Testis (tissue), 3 donors: ENCODE data around the gene SLIT3. TPM values are rescaled to one million over a fixed set of nuclear protein-coding genes. Genes with fewer than 3 reads are reported as not detected.

Source experiments
- DNase-seq: peaks from one replicate; pipeline ENCODE4 v3.0.0-alpha.2; 2019
- H3K27ac ChIP-seq, 2 donors: fragments of 200-600 bp; sonication (generic); one replicate each; pipeline ENCODE4 v1.5.1; 2019
- H3K27me3 ChIP-seq: fragments of 200-600 bp; sonication (generic); one replicate; pipeline ENCODE4 v1.5.1; 2019
- H3K36me3 ChIP-seq: fragments of 200-600 bp; sonication (generic); one replicate; pipeline ENCODE4 v1.5.1; 2017; ENCODE audit warnings: low read depth; ENCODE audit errors: missing control alignments
- H3K4me1 ChIP-seq: fragments of 200-600 bp; sonication (generic); one replicate; pipeline ENCODE4 v1.5.1; 2019
- H3K4me3 ChIP-seq, 2 donors: fragments of 200-600 bp; sonication (generic); one replicate each; pipeline ENCODE4 v1.5.1; 2017 to 2019
- H3K9me3 ChIP-seq: fragments of 200-600 bp; sonication (generic); one replicate; pipeline ENCODE4 v1.5.1; 2017
- POLR2A ChIP-seq: fragments of 450-650 bp; IDR thresholded peaks from one replicate; pipeline ENCODE4 v1.6.1; 2017; ENCODE audit warnings: antibody characterized with exemption, mild to moderate bottlenecking, moderate library complexity
- WGBS, 2 donors: methylation state at CpG; one replicate each; pipeline ENCODE4 v1.1.5; 2018; 5-methylcytosine and 5-hydroxymethylcytosine counted together
- intact Hi-C: fragments of 100-400 bp; cut with DNase I; formaldehyde crosslinking; loops from one replicate; pipeline ENCODE4 v1.15.1; 2023; ENCODE audit warnings: low total_unique reads
- polyA plus RNA-seq: library from polyadenylated mRNA; stranded (reverse); fragments of 350-450 nt; fragmentation: Illumina TruSeq; extraction: RNeasy Lipid Tissue Mini Kit (QIAGEN cat#74804); gene quantifications from one replicate; pipeline ENCODE4 v1.2.3, GENCODE V29; 2014; ENCODE audit warnings: low read depth, low replicate concordance; ENCODE audit not compliant: insufficient read depth
- total RNA-seq, 2 donors: library from RNA; depleted of rRNA; stranded (reverse); fragments of >200 nt; gene quantifications; one replicate each; pipeline ENCODE4 v1.2.3, GENCODE V29; 2016
- TF ChIP-seq, protein P1 (sequence below), 3 experiments: fragments of 450-650 bp in 2 of 3; fragments of 200-600 bp in 1 of 3; sonication (generic) in 1 of 3; IDR thresholded peaks; one replicate each; pipeline ENCODE4 v1.5.1; 2016 to 2019; ENCODE audit warnings: antibody characterized with exemption in 3 of 3, mild to moderate bottlenecking in 2 of 3, moderate library complexity in 1 of 3

Gene SLIT3
- total and polyA plus RNA-seq, 3 donors from 2014 or later: 4.8 to 23.2 (median 7.8) TPM

DNA sequence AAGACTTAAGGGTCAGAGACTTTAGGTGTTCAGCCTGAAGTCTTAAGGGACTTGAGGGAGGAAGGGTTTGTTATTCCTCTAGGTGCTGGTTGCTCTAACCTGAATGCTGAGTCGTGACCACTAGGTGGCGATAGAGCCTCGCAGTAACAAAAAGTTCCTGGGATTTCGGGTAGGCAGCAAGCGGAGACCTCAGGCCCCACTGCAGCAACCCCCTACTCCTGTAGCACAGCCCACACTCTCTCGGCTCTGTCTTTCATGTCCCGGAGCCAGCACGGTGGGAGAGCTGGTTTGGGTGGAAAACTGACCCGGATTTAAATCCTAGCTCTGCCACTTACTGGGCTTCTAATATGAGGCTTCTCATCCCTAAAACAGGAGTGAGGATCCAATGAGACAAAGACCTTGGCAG is 621.4 kb downstream of the SLIT3 start:
- WGBS, 2 donors: 5 to 6% methylated on average over 9 of the region's 9 CpGs
- TF ChIP-seq, protein P1, sequence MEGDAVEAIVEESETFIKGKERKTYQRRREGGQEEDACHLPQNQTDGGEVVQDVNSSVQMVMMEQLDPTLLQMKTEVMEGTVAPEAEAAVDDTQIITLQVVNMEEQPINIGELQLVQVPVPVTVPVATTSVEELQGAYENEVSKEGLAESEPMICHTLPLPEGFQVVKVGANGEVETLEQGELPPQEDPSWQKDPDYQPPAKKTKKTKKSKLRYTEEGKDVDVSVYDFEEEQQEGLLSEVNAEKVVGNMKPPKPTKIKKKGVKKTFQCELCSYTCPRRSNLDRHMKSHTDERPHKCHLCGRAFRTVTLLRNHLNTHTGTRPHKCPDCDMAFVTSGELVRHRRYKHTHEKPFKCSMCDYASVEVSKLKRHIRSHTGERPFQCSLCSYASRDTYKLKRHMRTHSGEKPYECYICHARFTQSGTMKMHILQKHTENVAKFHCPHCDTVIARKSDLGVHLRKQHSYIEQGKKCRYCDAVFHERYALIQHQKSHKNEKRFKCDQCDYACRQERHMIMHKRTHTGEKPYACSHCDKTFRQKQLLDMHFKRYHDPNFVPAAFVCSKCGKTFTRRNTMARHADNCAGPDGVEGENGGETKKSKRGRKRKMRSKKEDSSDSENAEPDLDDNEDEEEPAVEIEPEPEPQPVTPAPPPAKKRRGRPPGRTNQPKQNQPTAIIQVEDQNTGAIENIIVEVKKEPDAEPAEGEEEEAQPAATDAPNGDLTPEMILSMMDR (IDR thresholded peaks at IDR 0.05): peak; percentile 76 to 96 (median 83)
- TF ChIP-seq POLR2A: no peak
- H3K4me3 ChIP-seq: no peak overlapping the region
- H3K9me3 ChIP-seq: no peaks in the 10 kb centered on the region
- peak; percentile 89 for DNase-seq
- H3K27me3 ChIP-seq: no peaks in the 10 kb centered on the region
- H3K4me1 ChIP-seq: peaks cover 7% of the 10 kb centered on the region
- no peak overlapping the region for H3K27ac ChIP-seq
- intact Hi-C loops: no loop called here
- H3K36me3 ChIP-seq: no peaks in the 10 kb centered on the region

DNA sequence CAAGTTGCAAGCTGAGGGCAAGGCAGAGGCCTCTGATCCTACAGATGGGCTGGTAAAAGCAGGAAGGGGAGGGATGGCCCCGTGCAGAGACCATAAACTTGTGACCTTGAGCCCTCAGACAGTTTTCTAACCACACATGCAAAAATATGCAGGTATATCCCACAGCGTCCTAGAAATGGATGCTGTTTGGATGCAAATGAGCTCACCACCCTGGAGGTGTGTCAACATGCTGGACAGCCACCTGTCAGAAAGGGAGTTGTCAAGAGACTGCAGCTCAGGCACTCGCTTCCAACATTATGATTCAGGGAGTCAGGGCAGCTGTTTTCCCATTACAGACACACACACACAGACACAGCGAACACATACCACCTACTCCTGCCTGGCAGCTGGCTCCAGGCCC is 624.4 kb downstream of the SLIT3 start:
- Histone ChIP-seq H3K36me3 (no peaks in the 10 kb centered on the region), H3K9me3 (no peaks in the 10 kb centered on the region), H3K4me3 (no peak overlapping the region), H3K27me3 (no peaks in the 10 kb centered on the region), H3K4me1 (peaks cover 3% of the 10 kb centered on the region), H3K27ac (no peak overlapping the region)
- 73 to 80% methylated on average over 3 to 4 of the region's 4 CpGs for WGBS, 2 donors
- intact Hi-C loops: no loop called here
- TF ChIP-seq POLR2A: no peak
- TF ChIP-seq, protein P1 (IDR thresholded peaks at IDR 0.05): no peak
- no peak for DNase-seq

DNA sequence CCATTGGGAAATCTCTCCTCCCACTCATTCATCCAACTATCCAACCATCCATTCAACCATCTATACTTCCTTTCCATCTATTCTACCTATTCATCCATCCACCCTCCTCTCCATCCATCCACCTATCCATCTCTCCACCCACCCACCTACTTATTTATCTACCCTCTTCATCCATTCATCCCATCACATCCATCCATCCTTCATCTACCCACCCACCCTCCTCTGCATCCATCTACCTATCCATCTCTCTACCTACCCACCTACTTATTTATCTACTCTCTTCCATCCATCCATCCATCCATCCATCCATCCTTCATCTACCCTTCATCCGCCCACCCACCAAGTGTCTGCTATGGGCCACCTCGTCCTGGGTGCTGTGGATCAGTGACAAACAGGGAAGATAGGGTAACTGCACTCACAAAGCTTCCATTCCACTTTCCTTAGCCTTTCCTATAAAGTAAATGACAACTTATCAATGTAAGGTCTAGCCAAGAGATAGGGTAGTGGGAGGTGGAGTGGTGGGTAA is 625.0 kb downstream of the SLIT3 start:
- H3K27me3 ChIP-seq: no peaks in the 10 kb centered on the region
- H3K9me3 ChIP-seq: no peaks in the 10 kb centered on the region
- no peak overlapping the region for H3K27ac ChIP-seq
- no peak overlapping the region for H3K4me3 ChIP-seq
- H3K4me1 ChIP-seq: no peaks in the 10 kb centered on the region
- DNase-seq: no peak
- no peaks in the 10 kb centered on the region for H3K36me3 ChIP-seq
- 91 to 95% methylated on average over 2 of the region's 2 CpGs for WGBS, 2 donors
- TF ChIP-seq, protein P1 (IDR thresholded peaks at IDR 0.05): no peak
- no peak for TF ChIP-seq POLR2A
- intact Hi-C loops: no loop called here

DNA sequence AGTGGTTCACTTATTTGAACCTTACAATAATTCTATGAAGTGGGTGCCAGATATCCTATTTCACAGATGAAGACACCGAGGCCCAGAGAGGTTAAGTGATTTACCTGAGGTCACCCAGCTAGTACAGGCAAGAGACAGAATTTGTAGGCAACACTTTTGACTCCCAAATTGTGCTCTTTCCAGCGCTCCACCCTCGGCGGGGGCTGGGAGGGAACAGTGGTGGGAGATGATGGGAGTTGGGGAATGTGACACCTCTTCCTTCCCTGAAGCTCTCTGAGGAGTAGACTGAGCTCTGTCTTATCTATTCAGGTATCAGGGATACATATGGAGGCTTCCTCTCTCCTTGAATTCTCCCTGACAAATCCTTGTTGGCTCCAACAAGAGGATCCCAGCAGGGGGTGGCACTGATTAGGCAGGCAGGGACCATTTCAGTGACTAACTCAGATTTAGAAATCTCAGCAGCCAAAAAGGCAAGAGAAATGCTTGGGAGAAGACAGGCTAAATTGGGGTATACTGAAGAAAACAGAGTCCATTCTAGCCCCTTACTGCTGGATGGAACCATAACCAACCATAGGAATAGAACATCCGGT is 626.0 kb downstream of the SLIT3 start:
- Histone ChIP-seq H3K9me3 (no peaks in the 10 kb centered on the region), H3K4me1 (no peaks in the 10 kb centered on the region), H3K36me3 (no peaks in the 10 kb centered on the region), H3K4me3 (no peak overlapping the region), H3K27ac (no peak overlapping the region), H3K27me3 (no peaks in the 10 kb centered on the region)
- intact Hi-C loops: no loop called here
- WGBS, 2 donors: 87 to 96% methylated on average over 5 of the region's 5 CpGs
- DNase-seq: no peak
- TF ChIP-seq, protein P1 (IDR thresholded peaks at IDR 0.05): no peak
- no peak for TF ChIP-seq POLR2A

DNA sequence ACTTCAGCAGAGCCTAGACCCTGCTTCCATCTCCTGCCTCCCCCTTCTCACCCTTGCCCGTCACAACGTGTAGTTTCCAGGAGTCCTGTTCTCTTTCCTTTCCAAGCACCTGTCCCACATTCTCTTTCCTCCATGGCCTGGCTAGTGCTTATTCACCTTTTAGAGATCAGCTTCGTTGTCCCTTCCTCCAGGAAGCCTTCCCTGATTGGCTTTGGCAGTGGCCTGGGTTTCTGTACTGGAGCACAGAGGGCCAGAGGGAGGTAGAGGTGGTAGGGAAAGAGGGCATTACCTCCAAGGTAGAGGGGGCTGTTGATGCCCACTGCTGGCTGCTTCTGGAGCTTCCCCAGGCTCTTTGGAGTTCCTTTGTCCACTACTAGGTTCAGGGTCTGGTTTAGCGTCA is 628.1 kb downstream of the SLIT3 start:
- WGBS, 2 donors: 84 to 89% methylated on average over 4 of the region's 4 CpGs
- no peak overlapping the region for H3K4me3 ChIP-seq
- H3K36me3 ChIP-seq: no peaks in the 10 kb centered on the region
- no peaks in the 10 kb centered on the region for H3K9me3 ChIP-seq
- no peak overlapping the region for H3K27ac ChIP-seq
- intact Hi-C loops: no loop called here
- H3K4me1 ChIP-seq: no peaks in the 10 kb centered on the region
- no peaks in the 10 kb centered on the region for H3K27me3 ChIP-seq
- TF ChIP-seq, protein P1 (IDR thresholded peaks at IDR 0.05): no peak
- no peak for TF ChIP-seq POLR2A
- DNase-seq: no peak
